HG02870 (cell line): ENCODE measurements around the gene PIM2.
"Not testable (repeated sequence)": the region's sequence is repeated elsewhere in the genome, so short reads cannot be mapped to it uniquely, and the experiment has no call there.

Experiments used
- ATAC-seq: cut with Tn5 transposase; IDR thresholded peaks from one replicate; pipeline ENCODE4 v1.9.1; 2021; ENCODE audit warnings: mild to moderate bottlenecking, moderate library complexity; ENCODE audit not compliant: unreplicated experiment

PIM2 gene

GRCh38 chrX:48876944-48877343 is 41.9 kb downstream of the PIM2 start:
- ATAC-seq = not testable (repeated sequence)

GRCh38 chrX:48872017-48872416 is 46.8 kb downstream of the PIM2 start:
- ATAC-seq = not testable (repeated sequence)

GRCh38 chrX:48864210-48864609 is 54.6 kb downstream of the PIM2 start:
- ATAC-seq = no peak
